Esophagus muscularis mucosa (tissue), 3 donors: Measurements from ENCODE around the gene SREBF1.

Experiments used
- EP300 ChIP-seq: sonication (generic); formaldehyde crosslinking; IDR thresholded peaks from one replicate; pipeline ENCODE4 v1.6.1; 2017; ENCODE audit warnings: antibody characterized with exemption
- POLR2AphosphoS5 ChIP-seq, 2 donors: sonication (generic); formaldehyde crosslinking; IDR thresholded peaks; one replicate each; pipeline ENCODE4 v1.6.1; 2017; ENCODE audit warnings: antibody characterized with exemption in 2 of 2

DNA sequence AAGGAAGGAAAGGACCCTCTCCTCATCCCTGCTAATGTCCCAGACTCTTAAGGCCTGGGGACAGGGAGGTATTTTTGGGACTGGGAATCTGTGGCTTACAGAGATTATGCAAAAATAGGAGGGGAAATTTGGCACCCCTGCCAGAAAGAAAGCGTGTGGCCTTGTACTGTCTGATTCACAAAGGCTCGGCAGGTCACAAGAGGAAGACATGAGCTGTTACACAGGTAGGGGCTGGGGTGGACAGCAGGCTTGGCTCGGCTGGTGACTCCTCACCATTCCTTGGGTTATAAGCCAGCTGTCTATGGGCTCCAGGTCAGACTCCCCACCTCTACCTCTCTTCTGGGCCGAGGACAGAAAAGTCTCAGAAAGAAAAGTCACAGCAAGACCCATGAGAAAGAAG, 20.7 kb upstream of the SREBF1 start:
- TF ChIP-seq EP300, result no peak
- TF ChIP-seq POLR2AphosphoS5 (IDR thresholded peaks at IDR 0.05), result no peak
